ENCODE data around the gene LSM2. TPM values are rescaled to one million over a fixed set of nuclear protein-coding genes. Genes with fewer than 3 reads are reported as not detected.

The LSM2 gene
- total and polyA plus RNA-seq, 2 donors from 2014 or later = 41.6 to 70.6 TPM

- intact Hi-C loops (cut with DNase I) = no loop called here
- FAIRE-seq = no peak
- H3K36me3 ChIP-seq (ENCODE audit: control insufficient read depth in 2 of 3, insufficient read depth in 3 of 3, low read length in 3 of 3) = no peaks in the 10 kb centered on the region
- no peak overlapping the region for H3K27ac ChIP-seq (ENCODE audit: low read depth in 2 of 2, low read length in 2 of 2)
- H3K27me3 ChIP-seq (ENCODE audit: control insufficient read depth, insufficient read depth, low read length) = no peaks in the 10 kb centered on the region
- H3K4me1 ChIP-seq (ENCODE audit: control insufficient read depth in 2 of 3, insufficient read depth in 2 of 3, low read depth in 1 of 3, low read length in 3 of 3) = peaks cover 0 to 6% (median 0%) of the 10 kb centered on the region in 3 donors
- H3K9ac ChIP-seq (ENCODE audit: low read length in 3 of 3) = no peak overlapping the region
- H3K4me3 ChIP-seq (ENCODE audit: low read length in 3 of 3) = no peak overlapping the region
- no peaks in the 10 kb centered on the region for H3K9me3 ChIP-seq (ENCODE audit: control insufficient read depth in 2 of 3, insufficient read depth in 1 of 3, low read length in 3 of 3)
- peak in 2 of 5 donors; percentile 22 to 28 for DNase-seq
- TF ChIP-seq CTCF (IDR thresholded peaks at IDR 0.05; ENCODE audit: borderline replicate concordance, extremely low read depth, insufficient read depth) = peak; percentile 59
These were observed 36.9 kb downstream of the LSM2 start for GRCh38 chr6:31769684-31770371.

- no peak overlapping the region for H3K9ac ChIP-seq (ENCODE audit: low read length in 3 of 3)
- no peaks in the 10 kb centered on the region for H3K9me3 ChIP-seq (ENCODE audit: control insufficient read depth in 2 of 3, insufficient read depth in 1 of 3, low read length in 3 of 3)
- TF ChIP-seq CTCF (IDR thresholded peaks at IDR 0.05; ENCODE audit: borderline replicate concordance, extremely low read depth, insufficient read depth) = no peak
- no peak overlapping the region for H3K4me3 ChIP-seq (ENCODE audit: low read length in 3 of 3)
- intact Hi-C loops (cut with DNase I) = no loop called here
- DNase-seq (peak in 1 of 5 donors; percentile 41), FAIRE-seq (no peak)
- peaks cover 0 to 6% (median 0%) of the 10 kb centered on the region in 3 donors for H3K4me1 ChIP-seq (ENCODE audit: control insufficient read depth in 2 of 3, insufficient read depth in 2 of 3, low read depth in 1 of 3, low read length in 3 of 3)
- no peak overlapping the region for H3K27ac ChIP-seq (ENCODE audit: low read depth in 2 of 2, low read length in 2 of 2)
- no peaks in the 10 kb centered on the region for H3K36me3 ChIP-seq (ENCODE audit: control insufficient read depth in 2 of 3, insufficient read depth in 3 of 3, low read length in 3 of 3)
- H3K27me3 ChIP-seq (ENCODE audit: control insufficient read depth, insufficient read depth, low read length) = no peaks in the 10 kb centered on the region
These were observed 38.2 kb downstream of the LSM2 start for GRCh38 chr6:31768363-31769257.

GRCh38 chr6:31767096-31767645 is 39.6 kb downstream of the LSM2 start:
- peaks cover 0 to 7% (median 0%) of the 10 kb centered on the region in 3 donors for H3K4me1 ChIP-seq (ENCODE audit: control insufficient read depth in 2 of 3, insufficient read depth in 2 of 3, low read depth in 1 of 3, low read length in 3 of 3)
- H3K9me3 ChIP-seq (ENCODE audit: control insufficient read depth in 2 of 3, insufficient read depth in 1 of 3, low read length in 3 of 3) = no peaks in the 10 kb centered on the region
- DNase-seq (peak in 1 of 5 donors; percentile 62), FAIRE-seq (no peak)
- intact Hi-C loops (cut with DNase I) = no loop called here
- no peaks in the 10 kb centered on the region for H3K36me3 ChIP-seq (ENCODE audit: control insufficient read depth in 2 of 3, insufficient read depth in 3 of 3, low read length in 3 of 3)
- no peak overlapping the region for H3K4me3 ChIP-seq (ENCODE audit: low read length in 3 of 3)
- no peak overlapping the region for H3K9ac ChIP-seq (ENCODE audit: low read length in 3 of 3)
- no peaks in the 10 kb centered on the region for H3K27me3 ChIP-seq (ENCODE audit: control insufficient read depth, insufficient read depth, low read length)
- no peak overlapping the region for H3K27ac ChIP-seq (ENCODE audit: low read depth in 2 of 2, low read length in 2 of 2)
- TF ChIP-seq CTCF (IDR thresholded peaks at IDR 0.05; ENCODE audit: borderline replicate concordance, extremely low read depth, insufficient read depth) = no peak

All from kidney (tissue), 14 donors.